ENCODE measurements around the gene OTUB2. TPM values are rescaled to one million over a fixed set of nuclear protein-coding genes. Genes with fewer than 3 reads are reported as not detected.

The OTUB2 gene
- total RNA-seq, 1 experiment from 2014 or later: 7.7 TPM

GRCh38 chr14:94015223-94015622, 10.9 kb upstream of the OTUB2 start:
- Histone ChIP-seq H3K9ac (ENCODE audit: low read length) (no peak overlapping the region), H4K20me1 (ENCODE audit: low read length) (no peaks in the 10 kb centered on the region), H3K36me3 (ENCODE audit: low read depth, low read length) (no peaks in the 10 kb centered on the region), H3K9me2 (replicated peaks; ENCODE audit: low read length) (no peaks in the 10 kb centered on the region), H3K79me2 (ENCODE audit: low read length) (no peaks in the 10 kb centered on the region), H3K4me2 (ENCODE audit: low read length) (no peak overlapping the region), H3K4me3 (ENCODE audit: low read length) (no peak overlapping the region), H3K27me3 (ENCODE audit: low read length) (no peaks in the 10 kb centered on the region), H3K9me3 (ENCODE audit: low read length) (no peaks in the 10 kb centered on the region), H3K27ac (ENCODE audit: low read length) (no peak overlapping the region), H3F3A (ENCODE audit: low read length, unreplicated experiment) (no peaks in the 10 kb centered on the region), H2AFZ (ENCODE audit: low read length) (no peak overlapping the region), H3K4me1 (ENCODE audit: insufficient read depth, low read length) (peaks cover 6% of the 10 kb centered on the region; the same call in 1 of the 2 replicates)
- intact Hi-C loops (cut with micrococcal nuclease): no loop called here
- ChIA-PET POLR2A (ENCODE audit: unreplicated experiment) (interaction anchor here (0.5 kb wide), 1 partner anchor 684 kb away, joined by 5 read pairs; no protein-coding TSS in a partner anchor), CTCF (no interaction called here)
- no peak for ATAC-seq
- DNase-seq: no peak
- TF ChIP-seq EZH2phosphoT487 (IDR thresholded peaks at IDR 0.05; ENCODE audit: borderline replicate concordance, low read length) (no peak), CTCF (conservative IDR thresholded peaks at IDR 0.05; ENCODE audit: low read depth, low read length) (no peak), EZH2 (IDR thresholded peaks at IDR 0.05; ENCODE audit: low read length, unreplicated experiment) (no peak)
- no TSS peak for BruUV-seq (replicated peaks)

- H2AFZ ChIP-seq (ENCODE audit: low read length): no peak overlapping the region
- intact Hi-C loops (cut with micrococcal nuclease): no loop called here
- H3K4me2 ChIP-seq (ENCODE audit: low read length): no peak overlapping the region
- ChIA-PET CTCF (no interaction called here), POLR2A (ENCODE audit: unreplicated experiment) (interaction anchor here (0.6 kb wide), 1 partner anchor 9 kb away, joined by 4 read pairs; no protein-coding TSS in a partner anchor)
- H3K9ac ChIP-seq (ENCODE audit: low read length): no peak overlapping the region
- TF ChIP-seq CTCF (conservative IDR thresholded peaks at IDR 0.05; ENCODE audit: low read depth, low read length): no peak
- no peaks in the 10 kb centered on the region for H3K79me2 ChIP-seq (ENCODE audit: low read length)
- no peak overlapping the region for H3K27ac ChIP-seq (ENCODE audit: low read length)
- no peaks in the 10 kb centered on the region for H3K27me3 ChIP-seq (ENCODE audit: low read length)
- no peaks in the 10 kb centered on the region for H3F3A ChIP-seq (ENCODE audit: low read length, unreplicated experiment)
- peaks cover 16% of the 10 kb centered on the region for H3K4me1 ChIP-seq (ENCODE audit: insufficient read depth, low read length)
- ATAC-seq (no peak), DNase-seq (no peak)
- H3K4me3 ChIP-seq (ENCODE audit: low read length): no peak overlapping the region
- H3K9me2 ChIP-seq (replicated peaks; ENCODE audit: low read length): no peaks in the 10 kb centered on the region
- H3K9me3 ChIP-seq (ENCODE audit: low read length): no peaks in the 10 kb centered on the region
- no peaks in the 10 kb centered on the region for H4K20me1 ChIP-seq (ENCODE audit: low read length)
- no peaks in the 10 kb centered on the region for H3K36me3 ChIP-seq (ENCODE audit: low read depth, low read length)
- BruUV-seq (replicated peaks): no TSS peak
These were observed 9.6 kb upstream of the OTUB2 start for GRCh38 chr14:94016446-94016976.

- ChIA-PET CTCF (no interaction called here), POLR2A (ENCODE audit: unreplicated experiment) (no interaction called here)
- Histone ChIP-seq H3K27me3 (ENCODE audit: low read length) (no peaks in the 10 kb centered on the region), H3K9me2 (replicated peaks; ENCODE audit: low read length) (no peaks in the 10 kb centered on the region), H3K27ac (ENCODE audit: low read length) (no peak overlapping the region), H3K9me3 (ENCODE audit: low read length) (no peaks in the 10 kb centered on the region), H3F3A (ENCODE audit: low read length, unreplicated experiment) (no peaks in the 10 kb centered on the region), H3K4me3 (ENCODE audit: low read length) (no peak overlapping the region), H3K79me2 (ENCODE audit: low read length) (no peaks in the 10 kb centered on the region), H3K4me2 (ENCODE audit: low read length) (no peak overlapping the region), H3K36me3 (ENCODE audit: low read depth, low read length) (no peaks in the 10 kb centered on the region), H2AFZ (ENCODE audit: low read length) (no peak overlapping the region), H3K9ac (ENCODE audit: low read length) (no peak overlapping the region), H4K20me1 (ENCODE audit: low read length) (no peaks in the 10 kb centered on the region), H3K4me1 (ENCODE audit: insufficient read depth, low read length) (peaks cover 17% of the 10 kb centered on the region)
- DNase-seq (no peak), ATAC-seq (no peak)
- TF ChIP-seq EZH2phosphoT487 (IDR thresholded peaks at IDR 0.05; ENCODE audit: borderline replicate concordance, low read length) (no peak), EZH2 (IDR thresholded peaks at IDR 0.05; ENCODE audit: low read length, unreplicated experiment) (no peak), CTCF (conservative IDR thresholded peaks at IDR 0.05; ENCODE audit: low read depth, low read length) (no peak)
- intact Hi-C loops (cut with micrococcal nuclease): no loop called here
- no TSS peak for BruUV-seq (replicated peaks)
These were observed 7.8 kb upstream of the OTUB2 start for GRCh38 chr14:94018308-94018707.

All from PC-3 (cell line).